Liver (tissue), 9 donors: Measurements from ENCODE around the gene CLEC1A. TPM values are rescaled to one million over a fixed set of nuclear protein-coding genes. Genes with fewer than 3 reads are reported as not detected.
A peak's percentile ranks its signal among the peaks of the same experiment; 100 is the strongest.

Experiments
- DNase-seq: peaks from one replicate; pipeline ENCODE4 v3.0.0-alpha.2; 2017; ENCODE audit warnings: low spot score
- H3K27ac ChIP-seq, 2 donors: one replicate each; pipeline ENCODE4 v1.7.0; 2013; ENCODE audit warnings: inconsistent platforms in 2 of 2, low read length in 2 of 2, control low read depth in 1 of 2, low read depth in 1 of 2, mild to moderate bottlenecking in 1 of 2
- H3K27me3 ChIP-seq, 4 donors: one replicate each; pipeline versions ENCODE4 v1.6.1 to v1.7.0; 2013; ENCODE audit warnings: low read length in 3 of 4, inconsistent platforms in 1 of 4, mild to moderate bottlenecking in 1 of 4, moderate library complexity in 1 of 4; ENCODE audit not compliant: control insufficient read depth in 4 of 4, insufficient read depth in 4 of 4
- H3K36me3 ChIP-seq, 4 donors: one replicate each; pipeline versions ENCODE4 v1.6.1 to v1.7.0; 2013; ENCODE audit warnings: low read length in 3 of 4, mild to moderate bottlenecking in 3 of 4, low read depth in 1 of 4, moderate library complexity in 1 of 4; ENCODE audit not compliant: control insufficient read depth in 4 of 4, insufficient read depth in 3 of 4
- H3K4me1 ChIP-seq, 4 donors: one replicate each; pipeline versions ENCODE4 v1.6.1 to v1.7.0; 2013; ENCODE audit warnings: low read length in 3 of 4, mild to moderate bottlenecking in 3 of 4, moderate library complexity in 1 of 4; ENCODE audit not compliant: control insufficient read depth in 4 of 4, insufficient read depth in 4 of 4
- H3K4me3 ChIP-seq, 3 donors: one replicate each; pipeline versions ENCODE4 v1.6.1 to v1.7.0; 2013; ENCODE audit warnings: low read length in 3 of 3, control low read depth in 1 of 3, low read depth in 1 of 3, mild to moderate bottlenecking in 1 of 3
- H3K9ac ChIP-seq, 2 donors: one replicate each; pipeline ENCODE4 v1.7.0; 2013; ENCODE audit warnings: low read length in 2 of 2, mild to moderate bottlenecking in 2 of 2, moderate library complexity in 2 of 2, control low read depth in 1 of 2, low read depth in 1 of 2
- H3K9me3 ChIP-seq, 4 donors: one replicate each; pipeline versions ENCODE4 v1.6.1 to v1.7.0; 2013; ENCODE audit warnings: low read length in 3 of 4; ENCODE audit not compliant: control insufficient read depth in 4 of 4
- CTCF ChIP-seq: fragments of 150-350 bp; IDR thresholded peaks from 2 replicates; pipeline ENCODE4 v1.5.1; 2017; ENCODE audit warnings: improper control_type of control experiment, low read depth, low read length; ENCODE audit not compliant: missing input control
- EGR1 ChIP-seq, 2 donors: IDR thresholded peaks; 2 replicates each; pipeline ENCODE4 v1.6.1; 2016 to 2018; ENCODE audit warnings: antibody characterized with exemption in 2 of 2, low read depth in 2 of 2
- FOXA1 ChIP-seq: IDR thresholded peaks from 2 replicates; pipeline ENCODE4 v1.6.1; 2016; ENCODE audit warnings: antibody characterized with exemption
- GABPA ChIP-seq, 2 donors: IDR thresholded peaks in 1 of 2; conservative IDR thresholded peaks in 1 of 2; 2 replicates each; pipeline ENCODE4 v1.6.1; 2016; ENCODE audit warnings: antibody characterized with exemption in 2 of 2, mild to moderate bottlenecking in 1 of 2, moderate library complexity in 1 of 2
- HNF4A ChIP-seq, 2 donors: conservative IDR thresholded peaks; 2 replicates each; pipeline ENCODE4 v1.6.1; 2016; ENCODE audit warnings: antibody characterized with exemption in 2 of 2, mild to moderate bottlenecking in 2 of 2
- HNF4G ChIP-seq: IDR thresholded peaks from 2 replicates; pipeline ENCODE4 v1.6.1; 2016; ENCODE audit warnings: antibody characterized with exemption
- NR2F2 ChIP-seq: IDR thresholded peaks from 2 replicates; pipeline ENCODE4 v1.6.1; 2016; ENCODE audit warnings: antibody characterized with exemption
- RXRA ChIP-seq, 2 donors: IDR thresholded peaks; 2 replicates each; pipeline ENCODE4 v1.6.1; 2017 to 2018; ENCODE audit warnings: antibody characterized with exemption in 2 of 2, mild to moderate bottlenecking in 1 of 2
- WGBS: extraction: QIAGEN DNeasy Blood & Tissue Kit; methylation state at CpG from one replicate; pipeline ENCODE4 v1.1.7; 2013; 5-methylcytosine and 5-hydroxymethylcytosine counted together
- polyA plus RNA-seq, 2 donors: library from polyadenylated mRNA; stranded (reverse) in 1 of 2; unstranded in 1 of 2; fragments of 200-250 nt in 1 of 2; fragments of >200 nt in 1 of 2; fragmentation: Nextera tagmentation in 1 of 2; extraction: Ambion mirVana in 1 of 2; gene quantifications; one replicate each; pipeline versions ENCODE4 v1.2.1 to v1.2.3, GENCODE V29; 2013 to 2015
- total RNA-seq, 2 donors: library from RNA; depleted of rRNA; stranded (reverse); fragments of >200 nt; gene quantifications; one replicate each; pipeline ENCODE4 v1.2.3, GENCODE V29; 2014
- TF ChIP-seq, protein P1 (sequence below): IDR thresholded peaks from 2 replicates; pipeline ENCODE4 v1.6.1; 2016; ENCODE audit warnings: antibody characterized with exemption, mild to moderate bottlenecking
- TF ChIP-seq, protein P2 (sequence below): IDR thresholded peaks from 2 replicates; pipeline ENCODE4 v1.6.1; 2016; ENCODE audit warnings: antibody characterized with exemption
- donor health status: healthy.
- donor health status: healthy.
- donor health status: healthy.
- donor health status: healthy.
- donor health status: healthy.

CLEC1A gene
- total and polyA plus RNA-seq, 4 donors: 0.09 to 2.1 (median 1.1) TPM

DNA sequence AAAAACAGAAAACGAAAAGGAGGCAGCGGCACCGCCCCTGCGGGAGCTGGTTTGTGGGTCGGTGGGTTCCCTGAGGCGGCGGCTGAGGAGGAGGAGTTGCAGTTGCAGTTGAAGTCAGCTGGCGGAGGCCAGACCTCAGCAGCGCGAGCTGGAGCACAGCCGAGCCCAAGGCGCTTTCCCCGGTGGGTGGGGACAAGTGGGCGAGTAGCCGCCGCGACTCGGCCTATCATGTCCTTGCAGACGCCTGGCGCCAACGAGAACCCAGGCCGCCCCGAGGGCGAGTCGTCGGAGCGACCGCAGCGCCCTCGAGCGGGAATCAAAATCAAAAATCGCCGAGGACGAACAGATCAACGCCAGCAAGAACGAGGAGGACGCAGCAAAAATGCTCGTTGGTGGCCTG is 12.7 kb upstream of the CLEC1A start:
- 83% methylated on average over 38 of the region's 38 CpGs for WGBS
- no peak overlapping the region for H3K4me3 ChIP-seq
- no peak for TF ChIP-seq CTCF
- TF ChIP-seq, protein P1, sequence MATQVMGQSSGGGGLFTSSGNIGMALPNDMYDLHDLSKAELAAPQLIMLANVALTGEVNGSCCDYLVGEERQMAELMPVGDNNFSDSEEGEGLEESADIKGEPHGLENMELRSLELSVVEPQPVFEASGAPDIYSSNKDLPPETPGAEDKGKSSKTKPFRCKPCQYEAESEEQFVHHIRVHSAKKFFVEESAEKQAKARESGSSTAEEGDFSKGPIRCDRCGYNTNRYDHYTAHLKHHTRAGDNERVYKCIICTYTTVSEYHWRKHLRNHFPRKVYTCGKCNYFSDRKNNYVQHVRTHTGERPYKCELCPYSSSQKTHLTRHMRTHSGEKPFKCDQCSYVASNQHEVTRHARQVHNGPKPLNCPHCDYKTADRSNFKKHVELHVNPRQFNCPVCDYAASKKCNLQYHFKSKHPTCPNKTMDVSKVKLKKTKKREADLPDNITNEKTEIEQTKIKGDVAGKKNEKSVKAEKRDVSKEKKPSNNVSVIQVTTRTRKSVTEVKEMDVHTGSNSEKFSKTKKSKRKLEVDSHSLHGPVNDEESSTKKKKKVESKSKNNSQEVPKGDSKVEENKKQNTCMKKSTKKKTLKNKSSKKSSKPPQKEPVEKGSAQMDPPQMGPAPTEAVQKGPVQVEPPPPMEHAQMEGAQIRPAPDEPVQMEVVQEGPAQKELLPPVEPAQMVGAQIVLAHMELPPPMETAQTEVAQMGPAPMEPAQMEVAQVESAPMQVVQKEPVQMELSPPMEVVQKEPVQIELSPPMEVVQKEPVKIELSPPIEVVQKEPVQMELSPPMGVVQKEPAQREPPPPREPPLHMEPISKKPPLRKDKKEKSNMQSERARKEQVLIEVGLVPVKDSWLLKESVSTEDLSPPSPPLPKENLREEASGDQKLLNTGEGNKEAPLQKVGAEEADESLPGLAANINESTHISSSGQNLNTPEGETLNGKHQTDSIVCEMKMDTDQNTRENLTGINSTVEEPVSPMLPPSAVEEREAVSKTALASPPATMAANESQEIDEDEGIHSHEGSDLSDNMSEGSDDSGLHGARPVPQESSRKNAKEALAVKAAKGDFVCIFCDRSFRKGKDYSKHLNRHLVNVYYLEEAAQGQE: no peak
- no peak for TF ChIP-seq HNF4G
- no peak for TF ChIP-seq RXRA (IDR thresholded peaks at IDR 0.05)
- TF ChIP-seq HNF4A (conservative IDR thresholded peaks at IDR 0.05): no peak
- TF ChIP-seq FOXA1: no peak
- no peak for TF ChIP-seq NR2F2
- TF ChIP-seq GABPA (IDR thresholded peaks at IDR 0.05 in 1 of 2, conservative IDR thresholded peaks at IDR 0.05 in 1 of 2): no peak
- no peak for TF ChIP-seq EGR1 (IDR thresholded peaks at IDR 0.05; ENCODE audit: low read depth in 2 of 2)
- TF ChIP-seq, protein P2, sequence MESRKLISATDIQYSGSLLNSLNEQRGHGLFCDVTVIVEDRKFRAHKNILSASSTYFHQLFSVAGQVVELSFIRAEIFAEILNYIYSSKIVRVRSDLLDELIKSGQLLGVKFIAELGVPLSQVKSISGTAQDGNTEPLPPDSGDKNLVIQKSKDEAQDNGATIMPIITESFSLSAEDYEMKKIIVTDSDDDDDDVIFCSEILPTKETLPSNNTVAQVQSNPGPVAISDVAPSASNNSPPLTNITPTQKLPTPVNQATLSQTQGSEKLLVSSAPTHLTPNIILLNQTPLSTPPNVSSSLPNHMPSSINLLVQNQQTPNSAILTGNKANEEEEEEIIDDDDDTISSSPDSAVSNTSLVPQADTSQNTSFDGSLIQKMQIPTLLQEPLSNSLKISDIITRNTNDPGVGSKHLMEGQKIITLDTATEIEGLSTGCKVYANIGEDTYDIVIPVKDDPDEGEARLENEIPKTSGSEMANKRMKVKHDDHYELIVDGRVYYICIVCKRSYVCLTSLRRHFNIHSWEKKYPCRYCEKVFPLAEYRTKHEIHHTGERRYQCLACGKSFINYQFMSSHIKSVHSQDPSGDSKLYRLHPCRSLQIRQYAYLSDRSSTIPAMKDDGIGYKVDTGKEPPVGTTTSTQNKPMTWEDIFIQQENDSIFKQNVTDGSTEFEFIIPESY: no peak
- no peak for DNase-seq
- H3K27ac ChIP-seq: no peak overlapping the region
- no peak overlapping the region for H3K9ac ChIP-seq
- no peaks in the 10 kb centered on the region for H3K27me3 ChIP-seq
- no peaks in the 10 kb centered on the region for H3K4me1 ChIP-seq
- H3K9me3 ChIP-seq: no peaks in the 10 kb centered on the region
- no peaks in the 10 kb centered on the region for H3K36me3 ChIP-seq

- DNase-seq: no peak
- no peaks in the 10 kb centered on the region for H3K9me3 ChIP-seq
- TF ChIP-seq RXRA (IDR thresholded peaks at IDR 0.05): peak in 1 of 2 donors; percentile 27
- TF ChIP-seq CTCF: no peak
- TF ChIP-seq HNF4A (conservative IDR thresholded peaks at IDR 0.05): peak; percentile 21
- H3K36me3 ChIP-seq: no peaks in the 10 kb centered on the region
- no peak overlapping the region for H3K9ac ChIP-seq
- no peak overlapping the region for H3K4me3 ChIP-seq
- 37% methylated on average over 2 of the region's 2 CpGs for WGBS
- no peaks in the 10 kb centered on the region for H3K27me3 ChIP-seq
- H3K4me1 ChIP-seq: no peaks in the 10 kb centered on the region
- H3K27ac ChIP-seq: no peak overlapping the region
Measured at GRCh38 chr12:10110256-10110844, 11.6 kb upstream of the CLEC1A start.
